ENCODE measurements around the gene FSCB. TPM values are rescaled to one million over a fixed set of nuclear protein-coding genes. Genes with fewer than 3 reads are reported as not detected.
"Not testable (repeated sequence)": the region's sequence is repeated elsewhere in the genome, so short reads cannot be mapped to it uniquely, and the experiment has no call there.

The FSCB gene
- total RNA-seq = not detected in 2 replicates

GRCh38 chr14:44507183-44507582 lies at the start of gene FSCB:
FSCB (minus strand) TSS chr14:44507283; CDS start chr14:44506987, 296 bp downstream.
- Mint-ChIP-seq H3K27me3 (ENCODE audit: low read depth) (no peaks in the 10 kb centered on the region), H3K36me3 (ENCODE audit: low read depth) (no peaks in the 10 kb centered on the region), H3K27ac (no peak within 1 kb of the TSS), H3K4me3 (ENCODE audit: low read depth) (no peak within 1 kb of the TSS), H3K9me3 (peaks cover 4% of the 10 kb centered on the region), H3K4me1 (ENCODE audit: low read depth) (no peaks in the 10 kb centered on the region)
- intact Hi-C loops (cut with micrococcal nuclease) = no loop called here
- DNase-seq (ENCODE audit: low spot score) = no peak

- intact Hi-C loops (cut with micrococcal nuclease) = no loop called here
- Mint-ChIP-seq H3K27me3 (ENCODE audit: low read depth) (no peaks in the 10 kb centered on the region), H3K9me3 (peaks cover 5% of the 10 kb centered on the region), H3K27ac (no peak overlapping the region), H3K36me3 (ENCODE audit: low read depth) (no peaks in the 10 kb centered on the region), H3K4me3 (ENCODE audit: low read depth) (no peak overlapping the region), H3K4me1 (ENCODE audit: low read depth) (no peaks in the 10 kb centered on the region)
- DNase-seq (ENCODE audit: low spot score) = no peak
Observed at GRCh38 chr14:44531658-44532057, 24.6 kb upstream of the FSCB start.

GRCh38 chr14:44530475-44530874 lies 23.4 kb upstream of the FSCB start:
- no peaks in the 10 kb centered on the region for H3K4me1 Mint-ChIP-seq (ENCODE audit: low read depth)
- no peaks in the 10 kb centered on the region for H3K27me3 Mint-ChIP-seq (ENCODE audit: low read depth)
- no peak overlapping the region for H3K4me3 Mint-ChIP-seq (ENCODE audit: low read depth)
- no peak for DNase-seq (ENCODE audit: low spot score)
- H3K9me3 Mint-ChIP-seq = peaks cover 5% of the 10 kb centered on the region
- no peak overlapping the region for H3K27ac Mint-ChIP-seq
- intact Hi-C loops (cut with micrococcal nuclease) = no loop called here
- H3K36me3 Mint-ChIP-seq (ENCODE audit: low read depth) = no peaks in the 10 kb centered on the region

- no peaks in the 10 kb centered on the region for H3K27me3 Mint-ChIP-seq (ENCODE audit: low read depth)
- H3K36me3 Mint-ChIP-seq (ENCODE audit: low read depth) = no peaks in the 10 kb centered on the region
- intact Hi-C loops (cut with micrococcal nuclease) = no loop called here
- DNase-seq (ENCODE audit: low spot score) = no peak
- no peak overlapping the region for H3K27ac Mint-ChIP-seq
- peaks cover 5% of the 10 kb centered on the region for H3K9me3 Mint-ChIP-seq
- H3K4me3 Mint-ChIP-seq (ENCODE audit: low read depth) = no peak overlapping the region
- no peaks in the 10 kb centered on the region for H3K4me1 Mint-ChIP-seq (ENCODE audit: low read depth)
Observed at GRCh38 chr14:44529026-44529425, 21.9 kb upstream of the FSCB start.

- Mint-ChIP-seq H3K9me3 (no peaks in the 10 kb centered on the region), H3K4me3 (ENCODE audit: low read depth) (no peak overlapping the region), H3K36me3 (ENCODE audit: low read depth) (no peaks in the 10 kb centered on the region), H3K27ac (no peak overlapping the region), H3K27me3 (ENCODE audit: low read depth) (no peaks in the 10 kb centered on the region), H3K4me1 (ENCODE audit: low read depth) (no peaks in the 10 kb centered on the region)
- DNase-seq (ENCODE audit: low spot score) = no peak
- intact Hi-C loops (cut with micrococcal nuclease) = no loop called here
Observed at GRCh38 chr14:44528180-44528579, 21.1 kb upstream of the FSCB start.

GRCh38 chr14:44525237-44525636 lies 18.2 kb upstream of the FSCB start:
- peaks cover 22% of the 10 kb centered on the region for H3K9me3 Mint-ChIP-seq
- H3K4me3 Mint-ChIP-seq (ENCODE audit: low read depth) = no peak overlapping the region
- H3K36me3 Mint-ChIP-seq (ENCODE audit: low read depth) = no peaks in the 10 kb centered on the region
- no peak overlapping the region for H3K27ac Mint-ChIP-seq
- H3K27me3 Mint-ChIP-seq (ENCODE audit: low read depth) = no peaks in the 10 kb centered on the region
- no peaks in the 10 kb centered on the region for H3K4me1 Mint-ChIP-seq (ENCODE audit: low read depth)
- DNase-seq (ENCODE audit: low spot score) = no peak
- intact Hi-C loops (cut with micrococcal nuclease) = no loop called here

- H3K27ac Mint-ChIP-seq; H3K4me1 Mint-ChIP-seq (ENCODE audit: low read depth); H3K27me3 Mint-ChIP-seq (ENCODE audit: low read depth); DNase-seq (ENCODE audit: low spot score); intact Hi-C loops (cut with micrococcal nuclease); H3K4me3 Mint-ChIP-seq (ENCODE audit: low read depth); H3K36me3 Mint-ChIP-seq (ENCODE audit: low read depth): not testable (repeated sequence)
- peaks cover 42% of the 10 kb centered on the region for H3K9me3 Mint-ChIP-seq
Observed at GRCh38 chr14:44515668-44516067, 8.6 kb upstream of the FSCB start.

GRCh38 chr14:44508834-44509233 lies 1.8 kb upstream of the FSCB start:
- no peaks in the 10 kb centered on the region for H3K36me3 Mint-ChIP-seq (ENCODE audit: low read depth)
- H3K4me1 Mint-ChIP-seq (ENCODE audit: low read depth) = no peaks in the 10 kb centered on the region
- H3K27ac Mint-ChIP-seq = no peak overlapping the region
- no peak for DNase-seq (ENCODE audit: low spot score)
- no peak overlapping the region for H3K4me3 Mint-ChIP-seq (ENCODE audit: low read depth)
- H3K27me3 Mint-ChIP-seq (ENCODE audit: low read depth) = no peaks in the 10 kb centered on the region
- H3K9me3 Mint-ChIP-seq = peaks cover 4% of the 10 kb centered on the region
- intact Hi-C loops (cut with micrococcal nuclease) = no loop called here

GRCh38 chr14:44505588-44505987 lies 1.5 kb downstream of the FSCB start:
- H3K9me3 Mint-ChIP-seq = peaks cover 4% of the 10 kb centered on the region

GRCh38 chr14:44497148-44497547 lies 9.9 kb downstream of the FSCB start:
- Mint-ChIP-seq H3K9me3 (peaks cover 20% of the 10 kb centered on the region), H3K27me3 (ENCODE audit: low read depth) (no peaks in the 10 kb centered on the region), H3K4me1 (ENCODE audit: low read depth) (no peaks in the 10 kb centered on the region), H3K4me3 (ENCODE audit: low read depth) (no peak overlapping the region), H3K27ac (no peak overlapping the region), H3K36me3 (ENCODE audit: low read depth) (no peaks in the 10 kb centered on the region)
- no peak for DNase-seq (ENCODE audit: low spot score)
- intact Hi-C loops (cut with micrococcal nuclease) = no loop called here

More at GRCh38 chr14:44505588-44505987, 1.5 kb downstream of the FSCB start:
- Mint-ChIP-seq H3K4me1 (ENCODE audit: low read depth) (no peaks in the 10 kb centered on the region), H3K27ac (no peak overlapping the region), H3K27me3 (ENCODE audit: low read depth) (no peaks in the 10 kb centered on the region), H3K4me3 (ENCODE audit: low read depth) (no peak overlapping the region), H3K36me3 (ENCODE audit: low read depth) (no peaks in the 10 kb centered on the region)
- intact Hi-C loops (cut with micrococcal nuclease) = no loop called here
- no peak for DNase-seq (ENCODE audit: low spot score)

GRCh38 chr14:44494137-44494536 lies 12.9 kb downstream of the FSCB start:
- DNase-seq (ENCODE audit: low spot score) = no peak
- Mint-ChIP-seq H3K27ac (no peak overlapping the region), H3K27me3 (ENCODE audit: low read depth) (no peaks in the 10 kb centered on the region), H3K4me1 (ENCODE audit: low read depth) (no peaks in the 10 kb centered on the region), H3K9me3 (peaks cover 19% of the 10 kb centered on the region), H3K36me3 (ENCODE audit: low read depth) (no peaks in the 10 kb centered on the region), H3K4me3 (ENCODE audit: low read depth) (no peak overlapping the region)
- intact Hi-C loops (cut with micrococcal nuclease) = no loop called here

- no peak overlapping the region for H3K4me3 Mint-ChIP-seq (ENCODE audit: low read depth)
- no peaks in the 10 kb centered on the region for H3K4me1 Mint-ChIP-seq (ENCODE audit: low read depth)
- no peak for DNase-seq (ENCODE audit: low spot score)
- H3K27me3 Mint-ChIP-seq (ENCODE audit: low read depth) = no peaks in the 10 kb centered on the region
- intact Hi-C loops (cut with micrococcal nuclease) = no loop called here
- H3K27ac Mint-ChIP-seq = no peak overlapping the region
- no peaks in the 10 kb centered on the region for H3K36me3 Mint-ChIP-seq (ENCODE audit: low read depth)
- peaks cover 32% of the 10 kb centered on the region for H3K9me3 Mint-ChIP-seq
Observed at GRCh38 chr14:44490966-44491365, 16.1 kb downstream of the FSCB start.

GRCh38 chr14:44477953-44478352 lies 29.1 kb downstream of the FSCB start:
- no peaks in the 10 kb centered on the region for H3K27me3 Mint-ChIP-seq (ENCODE audit: low read depth)
- DNase-seq (ENCODE audit: low spot score) = no peak
- no peak overlapping the region for H3K4me3 Mint-ChIP-seq (ENCODE audit: low read depth)
- H3K4me1 Mint-ChIP-seq (ENCODE audit: low read depth) = no peaks in the 10 kb centered on the region
- no peak overlapping the region for H3K27ac Mint-ChIP-seq
- intact Hi-C loops (cut with micrococcal nuclease) = no loop called here
- no peaks in the 10 kb centered on the region for H3K36me3 Mint-ChIP-seq (ENCODE audit: low read depth)
- H3K9me3 Mint-ChIP-seq = peaks cover 49% of the 10 kb centered on the region

GRCh38 chr14:44468771-44469170 lies 38.3 kb downstream of the FSCB start:
- no peak overlapping the region for H3K4me3 Mint-ChIP-seq (ENCODE audit: low read depth)
- H3K36me3 Mint-ChIP-seq (ENCODE audit: low read depth) = no peaks in the 10 kb centered on the region
- no peak overlapping the region for H3K27ac Mint-ChIP-seq
- no peak for DNase-seq (ENCODE audit: low spot score)
- intact Hi-C loops (cut with micrococcal nuclease) = no loop called here
- H3K4me1 Mint-ChIP-seq (ENCODE audit: low read depth) = no peaks in the 10 kb centered on the region
- H3K9me3 Mint-ChIP-seq = peaks cover 10% of the 10 kb centered on the region
- no peaks in the 10 kb centered on the region for H3K27me3 Mint-ChIP-seq (ENCODE audit: low read depth)
